Measurements from ENCODE around the gene TMEM208.
A peak's percentile ranks its signal among the peaks of the same experiment; 100 is the strongest.

The TMEM208 gene

DNA sequence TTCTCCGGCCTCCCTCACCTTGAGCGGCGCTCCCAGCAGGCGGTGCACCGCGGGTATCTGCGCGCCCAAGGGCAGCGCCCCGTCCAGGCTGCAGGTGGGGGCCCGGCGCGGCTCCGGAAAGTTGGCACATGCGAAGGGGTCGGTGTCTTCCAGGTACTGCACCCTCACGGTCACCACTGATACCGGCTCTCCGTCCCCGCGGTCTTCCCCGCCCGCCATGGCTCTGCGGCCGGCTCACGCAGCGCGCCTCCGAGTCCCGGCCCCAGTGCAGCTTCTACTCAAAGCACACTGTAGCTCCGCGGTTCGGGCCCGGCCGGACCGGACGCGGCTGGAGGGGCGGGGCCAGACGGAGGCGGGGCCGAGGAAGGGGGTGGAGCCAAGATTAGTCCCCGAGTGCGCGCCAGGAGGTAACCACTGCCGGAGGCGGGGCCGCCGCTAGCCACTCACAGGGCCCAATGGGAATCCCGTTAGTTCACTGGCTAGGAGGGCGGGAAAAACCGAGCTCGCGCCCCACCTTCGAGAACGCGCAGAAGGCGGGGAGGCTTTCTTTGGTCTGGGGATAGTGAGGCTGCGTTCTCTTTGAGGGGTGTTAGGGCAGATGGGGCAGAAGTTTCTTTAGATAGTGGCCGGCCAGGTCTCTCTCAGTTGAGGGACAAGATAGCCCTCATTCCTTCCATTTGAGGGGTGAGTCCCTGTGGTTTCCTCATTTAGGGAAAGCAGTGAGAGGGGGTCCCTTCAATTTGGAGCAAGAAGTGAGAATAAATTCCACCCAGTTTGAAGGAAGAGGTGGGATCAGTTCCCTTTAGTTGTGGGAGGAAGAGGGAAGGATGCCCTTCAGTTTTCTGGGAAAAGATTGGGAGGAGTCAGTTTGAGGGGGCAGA is 20.5 kb downstream of the TMEM208 start, which contains the start of gene FHOD1:
TSS of gene FHOD1 (minus strand) at position 290 of the 881 bp plus-strand sequence. CDS start at position 219, 71 bp downstream.
- no peak for TF ChIP-seq CTCF (IDR thresholded peaks at IDR 0.05; ENCODE audit: low read depth, low read length)
- peak; percentile 86 for DNase-seq (ENCODE audit: extremely low read depth, low read depth)

- DNase-seq (ENCODE audit: extremely low read depth, low read depth), result no peak
Observed at GRCh38 chr16:67248073-67248400, 21.1 kb downstream of the TMEM208 start.

DNA sequence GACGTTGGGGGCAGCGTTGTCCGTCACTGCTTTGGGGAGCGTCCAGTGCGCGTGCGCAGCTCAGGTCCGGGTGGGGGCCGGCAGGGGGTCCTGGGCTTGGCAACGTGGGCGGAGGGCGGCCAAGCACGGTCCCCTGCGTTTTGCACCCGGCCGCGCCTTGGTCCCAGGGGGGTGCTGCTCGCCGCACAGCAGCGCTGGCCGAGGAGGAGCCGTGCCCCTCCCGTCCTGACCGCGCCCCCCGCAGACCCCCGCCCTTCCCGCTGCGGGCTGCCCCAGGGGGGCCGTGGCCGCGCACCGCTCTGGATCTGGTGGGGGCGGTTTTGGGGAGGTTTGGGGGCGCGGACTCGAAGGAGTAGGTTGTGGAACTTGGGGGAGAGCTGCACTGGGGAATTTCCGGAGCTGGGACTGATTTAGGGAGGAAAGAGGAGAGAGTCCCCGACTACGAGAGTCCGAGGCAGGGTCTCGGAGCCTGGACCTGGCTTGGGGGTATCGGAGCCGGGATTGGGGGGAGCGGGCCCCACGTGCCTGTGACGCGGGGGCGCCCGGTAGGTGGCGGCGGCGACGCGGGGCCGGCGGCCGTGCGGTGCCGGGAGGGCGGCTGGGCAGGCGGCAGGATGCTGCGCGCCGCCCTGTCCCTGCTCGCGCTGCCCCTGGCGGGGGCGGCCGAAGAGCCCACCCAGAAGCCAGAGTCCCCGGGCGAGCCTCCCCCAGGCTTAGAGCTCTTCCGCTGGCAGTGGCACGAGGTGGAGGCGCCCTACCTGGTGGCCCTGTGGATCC is 21.7 kb downstream of the TMEM208 start, which contains the start of gene SLC9A5:
TSS of gene SLC9A5 (plus strand) at position 579 of the 777 bp plus-strand sequence. CDS start at position 615, 36 bp downstream.
- DNase-seq (ENCODE audit: extremely low read depth, low read depth), result no peak
- TF ChIP-seq CTCF (IDR thresholded peaks at IDR 0.05; ENCODE audit: low read depth, low read length), result no peak; the same call in none of the 2 replicates

More at GRCh38 chr16:67248073-67248400, 21.1 kb downstream of the TMEM208 start:
- TF ChIP-seq CTCF (IDR thresholded peaks at IDR 0.05; ENCODE audit: low read depth, low read length), result no peak

DNA sequence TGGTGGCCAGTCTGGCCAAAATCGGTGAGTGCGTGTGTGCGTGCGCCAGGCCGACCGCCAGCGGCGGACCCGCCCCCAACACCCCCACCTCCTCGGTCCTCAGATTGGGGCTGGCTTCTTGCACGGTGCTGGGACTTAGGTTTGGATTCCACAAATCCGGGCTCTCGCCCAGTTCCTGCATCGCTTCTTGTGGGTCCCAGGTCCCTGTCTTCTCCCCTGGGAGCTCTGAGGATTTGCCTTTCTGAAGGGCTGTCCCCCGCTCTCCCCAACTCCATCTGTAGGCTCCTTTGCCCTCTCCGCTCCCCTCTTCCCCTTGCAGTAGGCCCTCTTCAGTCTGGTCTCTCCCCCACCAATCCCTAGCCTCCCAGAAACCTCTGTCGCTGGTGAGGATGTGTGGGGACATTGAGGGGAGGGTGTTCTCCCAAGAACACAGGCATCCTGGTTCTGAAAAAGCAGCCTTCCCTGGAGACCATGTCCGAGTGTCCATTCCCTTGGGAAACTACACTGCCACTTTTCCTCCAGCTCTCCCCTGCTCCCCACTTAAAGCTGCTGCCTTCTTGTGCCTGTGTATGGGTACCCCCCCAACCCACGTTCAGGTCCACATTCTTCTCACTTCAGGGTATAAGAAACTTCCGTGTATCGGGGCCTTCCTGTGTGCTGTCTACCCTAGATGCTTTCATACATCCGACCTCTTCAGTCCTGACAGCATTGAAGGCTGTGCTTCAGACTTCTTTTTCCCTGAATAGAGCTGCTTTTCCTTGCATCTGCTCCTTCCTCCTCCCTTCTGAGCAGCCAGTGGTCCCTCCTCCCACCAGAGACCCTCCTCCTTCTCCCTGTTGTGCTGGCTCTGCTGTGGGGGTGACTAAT is 22.5 kb downstream of the TMEM208 start:
- no peak for TF ChIP-seq CTCF (IDR thresholded peaks at IDR 0.05; ENCODE audit: low read depth, low read length)
- no peak for DNase-seq (ENCODE audit: extremely low read depth, low read depth)

- no peak for DNase-seq (ENCODE audit: extremely low read depth, low read depth)
- no peak for TF ChIP-seq CTCF (IDR thresholded peaks at IDR 0.05; ENCODE audit: low read depth, low read length)
Observed at GRCh38 chr16:67250045-67250327, 23.1 kb downstream of the TMEM208 start.

- DNase-seq (ENCODE audit: extremely low read depth, low read depth), result no peak
Observed at GRCh38 chr16:67252609-67253497, 25.9 kb downstream of the TMEM208 start.

More at GRCh38 chr16:67252609-67253497, 25.9 kb downstream of the TMEM208 start:
- no peak for TF ChIP-seq CTCF (IDR thresholded peaks at IDR 0.05; ENCODE audit: low read depth, low read length)

Measured in AG09319 (cell line).